ENCODE results near the gene ZNF605. TPM values are rescaled to one million over a fixed set of nuclear protein-coding genes. Genes with fewer than 3 reads are reported as not detected.

Gene ZNF605
- total and polyA plus RNA-seq, 9 of the 15 experiments (the other 6 are each of a cell fraction or from before 2014, with no cell fraction given) = 0.45 to 1.1 (median 0.68) TPM

DNA sequence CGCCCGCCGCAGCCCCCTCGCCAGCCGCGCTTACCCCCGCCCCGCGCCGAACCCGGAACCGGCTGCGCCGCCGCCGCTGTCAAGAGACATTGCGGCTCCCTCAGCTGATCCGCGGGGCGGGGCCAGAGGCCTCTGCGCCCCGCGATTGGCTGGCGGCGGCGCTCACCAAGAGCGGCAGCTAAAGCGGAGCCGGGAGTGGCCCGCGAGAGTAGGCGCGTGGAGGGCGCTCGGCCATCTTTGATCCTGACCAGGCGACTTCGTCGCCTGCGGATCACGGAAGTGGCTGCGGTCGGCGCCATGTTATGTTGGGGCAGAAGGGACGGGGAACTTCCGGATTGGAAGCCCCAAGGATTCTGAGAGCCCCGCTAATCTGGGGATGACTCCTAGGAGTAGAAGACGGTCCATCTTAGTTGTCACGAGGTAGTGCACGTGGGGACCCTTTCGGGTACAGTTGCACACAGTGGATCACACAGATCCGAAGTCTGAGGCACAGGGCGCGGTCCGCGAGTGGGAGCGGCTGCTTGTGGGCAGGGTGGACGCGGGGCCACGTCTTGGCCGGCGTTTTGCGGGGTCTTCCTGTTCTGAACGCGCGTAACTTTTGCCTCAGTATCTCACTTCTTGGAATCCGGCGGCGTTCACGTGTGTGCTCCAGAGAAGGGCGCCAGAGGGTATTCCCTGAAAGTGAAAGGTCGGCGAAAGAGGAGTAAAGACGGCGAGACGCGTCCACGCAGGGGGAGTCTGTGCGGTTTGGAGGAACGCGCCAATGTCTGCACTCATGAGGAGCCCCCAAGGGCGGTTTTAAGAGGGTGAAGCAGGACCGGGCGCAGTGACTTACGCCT is 68.4 kb downstream of the ZNF605 start, which contains the start of gene CHFR (continued):
- TF ChIP-seq, protein P1, sequence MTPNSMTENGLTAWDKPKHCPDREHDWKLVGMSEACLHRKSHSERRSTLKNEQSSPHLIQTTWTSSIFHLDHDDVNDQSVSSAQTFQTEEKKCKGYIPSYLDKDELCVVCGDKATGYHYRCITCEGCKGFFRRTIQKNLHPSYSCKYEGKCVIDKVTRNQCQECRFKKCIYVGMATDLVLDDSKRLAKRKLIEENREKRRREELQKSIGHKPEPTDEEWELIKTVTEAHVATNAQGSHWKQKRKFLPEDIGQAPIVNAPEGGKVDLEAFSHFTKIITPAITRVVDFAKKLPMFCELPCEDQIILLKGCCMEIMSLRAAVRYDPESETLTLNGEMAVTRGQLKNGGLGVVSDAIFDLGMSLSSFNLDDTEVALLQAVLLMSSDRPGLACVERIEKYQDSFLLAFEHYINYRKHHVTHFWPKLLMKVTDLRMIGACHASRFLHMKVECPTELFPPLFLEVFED (CRISPR knock-in tag; conservative IDR thresholded peaks at IDR 0.05) = no peak
- TF ChIP-seq NR4A1 (CRISPR knock-in tag; IDR thresholded peaks at IDR 0.05) (0 out of 2 replicates have a peak, but pooled peaks have one; percentile 76), NR4A1 (tag; IDR thresholded peaks at IDR 0.05) (peak; percentile 73; the same call in 1 of the 2 replicates), KLF1 (tag; IDR thresholded peaks at IDR 0.05) (peak; percentile 71), KDM2B (CRISPR knock-in tag; IDR thresholded peaks at IDR 0.05) (no peak), RFX1 (IDR thresholded peaks at IDR 0.05) (no peak), HMGN3 (IDR thresholded peaks at IDR 0.05; ENCODE audit: borderline replicate concordance, extremely low read depth, insufficient read length, low read depth, low read length) (peak; percentile 84), ZNF316 (IDR thresholded peaks at IDR 0.05) (peak; percentile 65), FOXK1 (CRISPR knock-in tag; IDR thresholded peaks at IDR 0.05; ENCODE audit: borderline replicate concordance) (no peak), HCFC1 (IDR thresholded peaks at IDR 0.05; ENCODE audit: low read depth, low read length) (peak; percentile 88)
- TF ChIP-seq, protein P2, sequence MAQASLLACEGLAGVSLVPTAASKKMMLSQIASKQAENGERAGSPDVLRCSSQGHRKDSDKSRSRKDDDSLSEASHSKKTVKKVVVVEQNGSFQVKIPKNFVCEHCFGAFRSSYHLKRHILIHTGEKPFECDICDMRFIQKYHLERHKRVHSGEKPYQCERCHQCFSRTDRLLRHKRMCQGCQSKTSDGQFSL (CRISPR knock-in tag; IDR thresholded peaks at IDR 0.05) = no peak
- TF ChIP-seq, protein P2 (tag; IDR thresholded peaks at IDR 0.05) = no peak
- TF ChIP-seq, protein P3, sequence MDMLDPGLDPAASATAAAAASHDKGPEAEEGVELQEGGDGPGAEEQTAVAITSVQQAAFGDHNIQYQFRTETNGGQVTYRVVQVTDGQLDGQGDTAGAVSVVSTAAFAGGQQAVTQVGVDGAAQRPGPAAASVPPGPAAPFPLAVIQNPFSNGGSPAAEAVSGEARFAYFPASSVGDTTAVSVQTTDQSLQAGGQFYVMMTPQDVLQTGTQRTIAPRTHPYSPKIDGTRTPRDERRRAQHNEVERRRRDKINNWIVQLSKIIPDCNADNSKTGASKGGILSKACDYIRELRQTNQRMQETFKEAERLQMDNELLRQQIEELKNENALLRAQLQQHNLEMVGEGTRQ (CRISPR knock-in tag; IDR thresholded peaks at IDR 0.05) = peak; percentile 75
- TF ChIP-seq, protein P4, sequence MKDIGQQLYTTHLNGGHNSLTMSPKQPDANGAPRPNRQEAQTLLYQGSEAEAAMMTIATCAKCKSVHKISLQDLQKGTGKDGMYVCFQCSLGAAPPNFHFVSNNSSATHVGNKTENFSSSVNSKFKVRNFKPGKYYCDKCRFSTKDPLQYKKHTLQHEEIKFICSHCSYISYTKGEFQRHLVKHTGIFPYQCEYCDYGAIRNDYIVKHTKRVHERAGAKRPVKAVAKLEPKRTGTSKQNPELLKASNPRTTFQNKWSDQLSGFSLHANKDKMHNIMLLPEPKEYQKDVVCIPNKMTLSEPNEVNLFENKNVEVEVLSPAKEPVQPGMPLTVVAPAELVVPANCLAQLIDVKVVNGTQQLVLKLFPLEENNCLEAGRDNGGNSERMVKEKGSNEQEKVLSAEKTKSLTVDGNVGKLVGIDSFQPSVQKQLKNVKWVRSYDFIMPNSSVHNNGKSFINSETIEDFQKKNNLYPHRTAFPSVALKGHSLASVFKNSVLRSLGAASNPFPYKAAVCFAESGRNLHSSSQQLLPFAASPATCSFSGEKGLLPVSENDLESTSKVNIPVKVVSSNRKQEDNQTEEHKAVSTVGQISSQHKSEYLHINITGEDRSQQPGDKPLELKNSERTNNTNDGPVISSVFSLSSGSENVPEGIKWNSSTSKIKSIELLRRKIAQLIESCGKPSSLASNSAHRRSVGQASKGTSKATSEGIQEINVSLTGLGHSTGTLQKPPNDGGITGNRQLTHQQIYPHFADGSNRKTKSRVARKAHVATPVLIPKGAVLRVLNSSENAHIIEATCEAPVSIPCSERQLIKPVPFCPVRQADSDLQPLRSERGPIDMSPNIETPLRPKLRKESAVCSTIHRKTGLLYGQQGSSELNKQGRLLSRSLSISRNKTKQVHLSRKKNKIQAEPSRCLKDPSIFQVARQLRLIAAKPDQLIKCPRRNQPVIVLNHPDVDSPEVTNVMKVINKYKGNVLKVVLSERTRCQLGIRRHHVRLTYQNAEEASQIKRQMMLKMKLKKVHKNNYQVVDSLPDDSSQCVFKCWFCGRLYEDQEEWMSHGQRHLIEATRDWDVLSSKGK (CRISPR knock-in tag; IDR thresholded peaks at IDR 0.05) = no peak
- TF ChIP-seq, protein P5, sequence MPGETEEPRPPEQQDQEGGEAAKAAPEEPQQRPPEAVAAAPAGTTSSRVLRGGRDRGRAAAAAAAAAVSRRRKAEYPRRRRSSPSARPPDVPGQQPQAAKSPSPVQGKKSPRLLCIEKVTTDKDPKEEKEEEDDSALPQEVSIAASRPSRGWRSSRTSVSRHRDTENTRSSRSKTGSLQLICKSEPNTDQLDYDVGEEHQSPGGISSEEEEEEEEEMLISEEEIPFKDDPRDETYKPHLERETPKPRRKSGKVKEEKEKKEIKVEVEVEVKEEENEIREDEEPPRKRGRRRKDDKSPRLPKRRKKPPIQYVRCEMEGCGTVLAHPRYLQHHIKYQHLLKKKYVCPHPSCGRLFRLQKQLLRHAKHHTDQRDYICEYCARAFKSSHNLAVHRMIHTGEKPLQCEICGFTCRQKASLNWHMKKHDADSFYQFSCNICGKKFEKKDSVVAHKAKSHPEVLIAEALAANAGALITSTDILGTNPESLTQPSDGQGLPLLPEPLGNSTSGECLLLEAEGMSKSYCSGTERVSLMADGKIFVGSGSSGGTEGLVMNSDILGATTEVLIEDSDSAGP (CRISPR knock-in tag; IDR thresholded peaks at IDR 0.05) = no peak
- TF ChIP-seq, protein P6, sequence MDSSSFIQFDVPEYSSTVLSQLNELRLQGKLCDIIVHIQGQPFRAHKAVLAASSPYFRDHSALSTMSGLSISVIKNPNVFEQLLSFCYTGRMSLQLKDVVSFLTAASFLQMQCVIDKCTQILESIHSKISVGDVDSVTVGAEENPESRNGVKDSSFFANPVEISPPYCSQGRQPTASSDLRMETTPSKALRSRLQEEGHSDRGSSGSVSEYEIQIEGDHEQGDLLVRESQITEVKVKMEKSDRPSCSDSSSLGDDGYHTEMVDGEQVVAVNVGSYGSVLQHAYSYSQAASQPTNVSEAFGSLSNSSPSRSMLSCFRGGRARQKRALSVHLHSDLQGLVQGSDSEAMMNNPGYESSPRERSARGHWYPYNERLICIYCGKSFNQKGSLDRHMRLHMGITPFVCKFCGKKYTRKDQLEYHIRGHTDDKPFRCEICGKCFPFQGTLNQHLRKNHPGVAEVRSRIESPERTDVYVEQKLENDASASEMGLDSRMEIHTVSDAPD (CRISPR knock-in tag; IDR thresholded peaks at IDR 0.05) = no peak
